Thyroid gland (tissue), 4 donors: ENCODE results near the gene UPF1. TPM values are rescaled to one million over a fixed set of nuclear protein-coding genes. Genes with fewer than 3 reads are reported as not detected.

Experiments used
- DNase-seq, 2 donors: peaks; one replicate each; pipeline ENCODE4 v3.0.0-alpha.2; 2019
- H3K27ac ChIP-seq, 3 donors: fragments of 200-600 bp; sonication (generic); 1 replicate in 2 of 3; 2 replicates in 1 of 3; pipeline ENCODE4 v1.5.1; 2016 to 2019; ENCODE audit warnings: mild to moderate bottlenecking in 1 of 3, moderate library complexity in 1 of 3
- H3K27me3 ChIP-seq: fragments of 200-600 bp; sonication (generic); one replicate; pipeline ENCODE4 v1.5.1; 2019
- H3K36me3 ChIP-seq, 2 donors: fragments of 200-600 bp; sonication (generic); one replicate each; pipeline ENCODE4 v1.5.1; 2016 to 2019
- H3K4me1 ChIP-seq, 2 donors: fragments of 200-600 bp; sonication (generic); one replicate each; pipeline ENCODE4 v1.5.1; 2017 to 2019
- H3K4me3 ChIP-seq, 3 donors: fragments of 200-600 bp; sonication (generic); replicated peaks in 1 of 3; 1 replicate in 2 of 3; 2 replicates in 1 of 3; pipeline ENCODE4 v1.5.1; 2016; ENCODE audit warnings: mild to moderate bottlenecking in 1 of 3
- H3K9me3 ChIP-seq: fragments of 200-600 bp; sonication (generic); one replicate; pipeline ENCODE4 v1.5.1; 2017
- CTCF ChIP-seq, 6 experiments: fragments of 200-600 bp in 3 of 6; fragments of 450-650 bp in 3 of 6; sonication (generic) in 3 of 6; IDR thresholded peaks; one replicate each; pipeline ENCODE4 v1.5.1; 2016 to 2019; ENCODE audit warnings: antibody characterized with exemption in 6 of 6, mild to moderate bottlenecking in 2 of 6, inconsistent platforms in 1 of 6, moderate library complexity in 1 of 6
- POLR2A ChIP-seq, 2 donors: fragments of 450-650 bp; IDR thresholded peaks; one replicate each; pipeline ENCODE4 v1.6.1; 2017; ENCODE audit warnings: antibody characterized with exemption in 2 of 2, mild to moderate bottlenecking in 2 of 2, moderate library complexity in 1 of 2
- WGBS, 2 donors: methylation state at CpG; one replicate each; pipeline ENCODE4 v1.1.5; 2017; 5-methylcytosine and 5-hydroxymethylcytosine counted together
- intact Hi-C: fragments of 100-400 bp; cut with DNase I; formaldehyde crosslinking; loops from one replicate; pipeline ENCODE4 v1.15.1; 2023
- total RNA-seq, 4 donors: library from RNA; depleted of rRNA; stranded (reverse); fragments of >200 nt; gene quantifications; one replicate each; pipeline ENCODE4 v1.2.3, GENCODE V29; 2016

Gene UPF1
- total RNA-seq, 4 donors from 2014 or later, result 56.7 to 122 (median 79.6) TPM

- no peak overlapping the region for H3K27ac ChIP-seq
- peaks cover 99% of the 10 kb centered on the region in 2 donors for H3K36me3 ChIP-seq
- intact Hi-C loops, result no loop called here
- no peak for DNase-seq
- TF ChIP-seq CTCF (IDR thresholded peaks at IDR 0.05), result no peak
- no peak for TF ChIP-seq POLR2A (IDR thresholded peaks at IDR 0.05)
- peaks cover 0 to 11% of the 10 kb centered on the region in 2 donors for H3K4me1 ChIP-seq
- no peak overlapping the region for H3K4me3 ChIP-seq
- no peaks in the 10 kb centered on the region for H3K9me3 ChIP-seq
- no peaks in the 10 kb centered on the region for H3K27me3 ChIP-seq
- WGBS, 2 donors, result 93 to 94% methylated on average over 22 to 27 of the region's 27 CpGs
These were observed 24.1 kb downstream of the UPF1 start for GRCh38 chr19:18855647-18856384.

GRCh38 chr19:18856385-18857126 is 24.8 kb downstream of the UPF1 start:
- peaks cover 0 to 6% of the 10 kb centered on the region in 2 donors for H3K4me1 ChIP-seq
- no peaks in the 10 kb centered on the region for H3K27me3 ChIP-seq
- peak in 1 of 2 donors; percentile 26 for DNase-seq
- H3K4me3 ChIP-seq, result no peak overlapping the region
- intact Hi-C loops, result no loop called here
- no peak for TF ChIP-seq POLR2A (IDR thresholded peaks at IDR 0.05)
- peak in 2 of 6 experiments; percentile 15 for TF ChIP-seq CTCF (IDR thresholded peaks at IDR 0.05)
- peaks cover 99% of the 10 kb centered on the region in 2 donors for H3K36me3 ChIP-seq
- 75 to 91% methylated on average over 17 to 22 of the region's 22 CpGs for WGBS, 2 donors
- no peaks in the 10 kb centered on the region for H3K9me3 ChIP-seq
- no peak overlapping the region for H3K27ac ChIP-seq

GRCh38 chr19:18857223-18857622 is 25.5 kb downstream of the UPF1 start:
- Histone ChIP-seq H3K27me3 (no peaks in the 10 kb centered on the region), H3K4me3 (no peak overlapping the region), H3K36me3 (peaks cover 99 to 100% of the 10 kb centered on the region in 2 donors), H3K27ac (no peak overlapping the region), H3K9me3 (no peaks in the 10 kb centered on the region), H3K4me1 (peaks cover 0 to 6% of the 10 kb centered on the region in 2 donors)
- 100% methylated on average over 5 to 11 of the region's 13 CpGs for WGBS, 2 donors
- no peak for TF ChIP-seq POLR2A (IDR thresholded peaks at IDR 0.05)
- TF ChIP-seq CTCF (IDR thresholded peaks at IDR 0.05), result no peak
- intact Hi-C loops, result no loop called here
- DNase-seq, result no peak

GRCh38 chr19:18858906-18859646 is 27.3 kb downstream of the UPF1 start:
- H3K36me3 ChIP-seq, result peaks cover 98 to 100% of the 10 kb centered on the region in 2 donors
- TF ChIP-seq CTCF (IDR thresholded peaks at IDR 0.05) (no peak), POLR2A (IDR thresholded peaks at IDR 0.05) (no peak)
- WGBS, 2 donors, result 90 to 92% methylated on average over 13 to 21 of the region's 21 CpGs
- intact Hi-C loops, result no loop called here
- H3K9me3 ChIP-seq, result no peaks in the 10 kb centered on the region
- H3K27me3 ChIP-seq, result no peaks in the 10 kb centered on the region
- peaks cover 0 to 6% of the 10 kb centered on the region in 2 donors for H3K4me1 ChIP-seq
- no peak for DNase-seq
- H3K4me3 ChIP-seq, result no peak overlapping the region
- no peak overlapping the region for H3K27ac ChIP-seq
